Measurements from ENCODE around the gene ISX.
A peak's percentile ranks its signal among the peaks of the same experiment; 100 is the strongest.

The ISX gene

DNA sequence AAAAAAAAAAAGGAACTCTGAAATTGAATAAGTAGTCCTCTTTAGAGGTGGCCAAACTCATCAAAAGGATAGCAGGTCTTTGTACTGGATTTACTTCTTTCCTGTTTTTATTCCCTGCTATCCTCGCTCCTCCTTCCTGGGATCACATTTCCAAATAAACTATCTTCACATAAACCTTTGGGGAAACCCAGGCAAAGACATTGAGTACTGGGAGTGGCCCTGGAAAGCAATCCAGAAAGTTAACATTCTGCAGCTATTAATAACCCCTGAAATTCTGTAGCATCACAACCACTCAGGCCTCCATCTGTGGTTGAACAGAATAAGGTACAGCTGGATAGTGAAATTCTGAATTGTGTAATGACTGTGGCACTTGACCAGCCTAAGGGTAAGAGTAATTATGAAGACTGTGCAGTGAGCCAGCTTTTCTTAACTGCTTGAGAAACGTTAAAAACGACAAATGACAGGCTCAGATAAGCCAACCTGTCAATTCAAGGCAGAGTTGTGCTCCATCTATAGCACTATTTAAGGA lies 58.8 kb downstream of the ISX start:
- Histone ChIP-seq H3K9me3 (ENCODE audit: control insufficient read depth, low read length) (no peaks in the 10 kb centered on the region), H3K4me1 (ENCODE audit: control insufficient read depth, insufficient read depth, low read length) (no peaks in the 10 kb centered on the region), H3K27me3 (ENCODE audit: control insufficient read depth, insufficient read depth, low read length, poor library complexity, severe bottlenecking) (no peaks in the 10 kb centered on the region), H3K27ac (ENCODE audit: insufficient read depth, low read depth, low read length, poor library complexity, severe bottlenecking) (no peak overlapping the region), H3K36me3 (ENCODE audit: control insufficient read depth, insufficient read depth, low read length) (no peaks in the 10 kb centered on the region), H3K4me3 (ENCODE audit: insufficient read depth, low read depth, low read length) (no peak overlapping the region)
- WGBS, 2 experiments = 90 to 95% methylated on average over 3 of the region's 3 CpGs

DNA sequence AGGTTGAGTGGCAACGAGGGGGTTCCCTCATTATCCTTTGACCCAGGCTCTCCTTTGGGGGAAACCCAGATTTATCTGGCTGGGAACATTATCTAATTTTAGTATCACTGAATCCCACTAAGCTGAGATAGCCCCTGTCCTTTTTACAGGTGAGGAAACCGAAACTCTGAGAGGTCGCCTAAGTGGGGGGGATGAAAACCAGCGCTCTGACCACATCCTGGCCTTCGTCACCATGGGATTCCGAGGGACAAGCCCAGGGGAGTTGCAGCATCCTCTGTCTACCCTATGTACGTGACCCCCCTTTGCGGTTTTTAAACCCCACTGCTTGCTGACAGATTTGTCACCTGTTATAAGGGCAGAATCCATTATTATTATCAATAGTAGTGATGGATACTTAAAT lies 61.0 kb downstream of the ISX start:
- no peaks in the 10 kb centered on the region for H3K27me3 ChIP-seq (ENCODE audit: control insufficient read depth, insufficient read depth, low read length, poor library complexity, severe bottlenecking)
- H3K4me3 ChIP-seq (ENCODE audit: insufficient read depth, low read depth, low read length) = no peak overlapping the region
- WGBS, 2 experiments = 91 to 92% methylated on average over 7 to 8 of the region's 8 CpGs

DNA sequence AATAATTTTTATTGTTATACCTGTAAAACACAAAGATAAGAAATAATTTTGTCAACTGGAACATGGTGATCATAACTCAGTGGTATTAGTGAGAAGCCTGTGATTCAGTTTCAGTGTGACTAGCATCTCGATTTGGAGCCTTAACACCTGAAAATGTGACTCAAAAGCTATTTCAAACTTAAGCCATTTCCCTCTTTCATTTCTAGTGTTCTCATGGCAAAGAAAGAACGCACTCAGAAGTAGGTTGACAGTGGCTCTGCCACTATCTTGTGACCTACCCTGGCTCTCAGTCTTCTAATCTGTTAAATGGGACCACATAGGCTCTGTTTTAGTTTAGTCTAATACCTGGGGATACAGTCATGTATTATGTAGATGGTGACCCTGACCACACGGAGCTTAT lies 62.7 kb downstream of the ISX start:
- Histone ChIP-seq H3K4me3 (ENCODE audit: insufficient read depth, low read depth, low read length) (no peak overlapping the region), H3K36me3 (ENCODE audit: control insufficient read depth, insufficient read depth, low read length) (no peaks in the 10 kb centered on the region), H3K9me3 (ENCODE audit: control insufficient read depth, low read length) (no peaks in the 10 kb centered on the region), H3K4me1 (ENCODE audit: control insufficient read depth, insufficient read depth, low read length) (no peaks in the 10 kb centered on the region), H3K27ac (ENCODE audit: insufficient read depth, low read depth, low read length, poor library complexity, severe bottlenecking) (no peak overlapping the region), H3K27me3 (ENCODE audit: control insufficient read depth, insufficient read depth, low read length, poor library complexity, severe bottlenecking) (no peaks in the 10 kb centered on the region)
- WGBS, 2 experiments = 90 to 91% methylated on average over 3 of the region's 3 CpGs

More for the DNA sequence above, 61.0 kb downstream of the ISX start:
- no peaks in the 10 kb centered on the region for H3K36me3 ChIP-seq (ENCODE audit: control insufficient read depth, insufficient read depth, low read length)
- H3K27ac ChIP-seq (ENCODE audit: insufficient read depth, low read depth, low read length, poor library complexity, severe bottlenecking) = no peak overlapping the region
- H3K9me3 ChIP-seq (ENCODE audit: control insufficient read depth, low read length) = no peaks in the 10 kb centered on the region
- H3K4me1 ChIP-seq (ENCODE audit: control insufficient read depth, insufficient read depth, low read length) = no peaks in the 10 kb centered on the region

DNA sequence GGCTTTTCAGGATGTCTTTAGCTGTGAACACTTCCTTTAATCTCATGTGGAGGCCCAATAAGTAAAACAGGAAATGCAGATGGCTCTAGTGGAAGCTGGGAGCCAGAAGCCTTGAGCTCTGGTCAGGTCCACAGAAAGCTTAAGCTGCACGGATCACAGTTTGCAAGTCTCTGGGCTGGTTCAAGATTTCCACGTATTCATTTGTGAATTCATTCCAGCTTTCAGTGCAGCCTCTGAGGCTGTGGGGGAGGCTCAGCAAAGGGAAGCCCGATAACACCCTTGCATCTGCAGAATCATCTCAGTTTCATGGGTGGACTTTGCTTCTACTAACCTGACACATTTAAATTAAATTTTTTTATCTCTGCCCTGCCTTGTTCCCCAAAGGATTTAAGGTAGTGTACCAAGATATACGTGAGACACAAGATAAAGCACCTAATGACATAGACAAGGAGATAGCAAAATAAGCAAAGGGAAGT lies 65.6 kb downstream of the ISX start:
- 69 to 78% methylated on average over 4 of the region's 4 CpGs for WGBS, 2 experiments
- Histone ChIP-seq H3K27me3 (ENCODE audit: control insufficient read depth, insufficient read depth, low read length, poor library complexity, severe bottlenecking) (no peaks in the 10 kb centered on the region), H3K4me3 (ENCODE audit: insufficient read depth, low read depth, low read length) (no peak overlapping the region), H3K4me1 (ENCODE audit: control insufficient read depth, insufficient read depth, low read length) (peaks cover 11% of the 10 kb centered on the region), H3K36me3 (ENCODE audit: control insufficient read depth, insufficient read depth, low read length) (no peaks in the 10 kb centered on the region), H3K9me3 (ENCODE audit: control insufficient read depth, low read length) (no peaks in the 10 kb centered on the region), H3K27ac (ENCODE audit: insufficient read depth, low read depth, low read length, poor library complexity, severe bottlenecking) (no peak overlapping the region)

DNA sequence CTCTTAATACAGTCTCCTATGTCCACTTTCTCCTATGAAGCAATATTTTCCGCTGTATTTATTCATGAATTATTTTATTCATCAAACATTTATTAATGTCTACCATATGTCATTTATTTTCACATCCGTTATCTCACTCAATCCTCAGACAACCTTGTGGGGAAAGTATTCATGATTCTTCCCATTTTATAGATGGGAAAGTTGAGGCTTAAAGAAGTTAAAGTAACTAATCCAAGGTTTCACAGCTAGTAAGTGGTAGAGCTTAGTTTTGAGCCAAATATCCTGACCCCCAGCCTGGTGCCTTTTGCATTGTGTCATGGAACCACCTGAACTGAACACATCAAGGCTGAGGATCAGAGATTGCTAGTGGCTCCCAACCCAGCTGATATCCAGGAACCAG lies 66.6 kb downstream of the ISX start:
- no peaks in the 10 kb centered on the region for H3K9me3 ChIP-seq (ENCODE audit: control insufficient read depth, low read length)
- no peak overlapping the region for H3K4me3 ChIP-seq (ENCODE audit: insufficient read depth, low read depth, low read length)
- WGBS, 2 experiments = 71 to 93% methylated on average over 1 of the region's 2 CpGs
- no peaks in the 10 kb centered on the region for H3K27me3 ChIP-seq (ENCODE audit: control insufficient read depth, insufficient read depth, low read length, poor library complexity, severe bottlenecking)
- no peaks in the 10 kb centered on the region for H3K36me3 ChIP-seq (ENCODE audit: control insufficient read depth, insufficient read depth, low read length)
- peaks cover 11% of the 10 kb centered on the region for H3K4me1 ChIP-seq (ENCODE audit: control insufficient read depth, insufficient read depth, low read length)
- H3K27ac ChIP-seq (ENCODE audit: insufficient read depth, low read depth, low read length, poor library complexity, severe bottlenecking) = no peak overlapping the region

DNA sequence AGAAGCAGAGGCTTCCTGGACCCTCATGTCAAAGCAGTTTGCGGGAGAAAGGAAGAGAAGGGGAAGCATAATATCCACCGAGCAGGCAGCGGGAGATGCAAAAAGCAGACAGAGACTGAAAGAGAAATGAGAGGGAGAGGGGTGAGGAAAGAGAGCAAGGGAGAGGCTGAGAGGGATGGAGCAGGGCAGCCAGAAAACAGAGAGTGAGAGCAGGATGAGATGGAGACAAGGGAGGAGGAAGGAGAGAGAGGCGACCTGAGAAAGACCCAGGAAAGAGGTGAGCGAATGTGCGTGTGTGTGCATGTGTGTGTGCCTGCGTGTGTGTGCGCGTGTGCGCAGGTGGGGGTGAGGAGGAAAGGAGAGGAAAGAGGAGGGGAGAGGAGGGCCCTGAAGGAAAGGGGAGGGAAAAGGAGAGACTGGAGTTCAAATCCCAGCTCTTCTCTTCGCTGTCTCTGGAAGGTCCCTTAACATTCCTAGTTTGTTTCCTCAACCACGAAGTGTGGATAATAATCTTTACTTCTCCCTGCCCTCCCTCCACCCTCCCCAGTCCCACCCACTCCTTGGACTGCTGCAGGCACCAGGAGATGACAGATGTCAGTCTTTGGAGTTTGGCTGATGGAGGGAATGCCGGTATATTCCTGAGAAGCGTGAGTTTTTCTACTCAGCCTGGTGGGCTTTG lies 67.9 kb downstream of the ISX start:
- Histone ChIP-seq H3K27me3 (ENCODE audit: control insufficient read depth, insufficient read depth, low read length, poor library complexity, severe bottlenecking) (no peaks in the 10 kb centered on the region), H3K4me3 (ENCODE audit: insufficient read depth, low read depth, low read length) (no peak overlapping the region), H3K36me3 (ENCODE audit: control insufficient read depth, insufficient read depth, low read length) (no peaks in the 10 kb centered on the region), H3K4me1 (ENCODE audit: control insufficient read depth, insufficient read depth, low read length) (peaks cover 11% of the 10 kb centered on the region), H3K9me3 (ENCODE audit: control insufficient read depth, low read length) (no peaks in the 10 kb centered on the region), H3K27ac (ENCODE audit: insufficient read depth, low read depth, low read length, poor library complexity, severe bottlenecking) (no peak overlapping the region)
- 82% methylated on average over 14 of the region's 14 CpGs for WGBS, 2 experiments

DNA sequence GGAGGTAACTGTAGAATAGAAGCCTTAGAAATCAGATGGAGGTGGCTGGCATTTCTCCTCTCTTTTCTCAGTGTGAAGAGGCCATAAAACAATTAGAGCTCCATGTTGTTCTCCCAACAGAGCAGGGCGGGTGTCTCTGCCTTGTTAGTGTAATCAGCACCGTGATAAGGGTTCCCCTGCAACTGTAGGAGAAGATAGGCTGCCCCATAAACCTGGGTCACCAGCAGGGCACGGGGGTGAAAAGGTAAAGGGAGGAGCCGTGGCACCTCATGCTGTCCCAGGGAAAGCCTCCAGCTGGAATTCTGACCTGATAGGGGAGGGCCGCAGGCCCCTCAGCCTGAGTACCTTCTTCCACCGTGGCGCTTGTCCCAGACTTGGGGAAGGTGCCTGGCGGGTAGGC lies 68.7 kb downstream of the ISX start:
- 60 to 64% methylated on average over 8 of the region's 8 CpGs for WGBS, 2 experiments
- no peaks in the 10 kb centered on the region for H3K9me3 ChIP-seq (ENCODE audit: control insufficient read depth, low read length)
- H3K36me3 ChIP-seq (ENCODE audit: control insufficient read depth, insufficient read depth, low read length) = no peaks in the 10 kb centered on the region
- peaks cover 11% of the 10 kb centered on the region for H3K4me1 ChIP-seq (ENCODE audit: control insufficient read depth, insufficient read depth, low read length)
- H3K27ac ChIP-seq (ENCODE audit: insufficient read depth, low read depth, low read length, poor library complexity, severe bottlenecking) = no peak overlapping the region
- H3K4me3 ChIP-seq (ENCODE audit: insufficient read depth, low read depth, low read length) = no peak overlapping the region
- no peaks in the 10 kb centered on the region for H3K27me3 ChIP-seq (ENCODE audit: control insufficient read depth, insufficient read depth, low read length, poor library complexity, severe bottlenecking)

DNA sequence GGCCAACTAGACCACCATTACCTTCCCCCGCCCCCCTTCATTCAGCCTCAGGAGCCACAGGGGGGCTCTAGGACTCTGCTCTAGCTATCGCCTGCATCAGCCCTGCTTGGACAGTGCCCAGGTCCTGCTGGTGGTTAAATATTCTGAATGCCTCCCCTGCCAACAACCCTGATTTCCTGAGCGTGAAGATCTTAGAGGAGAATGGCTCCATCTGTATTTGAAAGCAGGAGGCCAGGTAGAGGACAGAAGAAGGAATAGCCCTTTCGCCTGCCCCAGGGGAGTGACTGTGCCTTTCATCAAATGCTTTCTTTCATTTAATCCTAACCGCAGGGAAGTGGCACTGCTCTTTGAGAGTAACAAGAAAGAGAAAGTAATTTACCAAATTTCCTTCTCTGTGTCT lies 69.2 kb downstream of the ISX start:
- Histone ChIP-seq H3K4me3 (ENCODE audit: insufficient read depth, low read depth, low read length) (peak overlapping the region; percentile 4), H3K27me3 (ENCODE audit: control insufficient read depth, insufficient read depth, low read length, poor library complexity, severe bottlenecking) (no peaks in the 10 kb centered on the region), H3K27ac (ENCODE audit: insufficient read depth, low read depth, low read length, poor library complexity, severe bottlenecking) (no peak overlapping the region), H3K4me1 (ENCODE audit: control insufficient read depth, insufficient read depth, low read length) (peaks cover 11% of the 10 kb centered on the region), H3K36me3 (ENCODE audit: control insufficient read depth, insufficient read depth, low read length) (no peaks in the 10 kb centered on the region), H3K9me3 (ENCODE audit: control insufficient read depth, low read length) (no peaks in the 10 kb centered on the region)
- 14 to 22% methylated on average over 5 of the region's 5 CpGs for WGBS, 2 experiments
